ENCODE data around the gene DDX23.
"Not testable (repeated sequence)": the region's sequence is repeated elsewhere in the genome, so short reads cannot be mapped to it uniquely, and the experiment has no call there.

DDX23 gene

DNA sequence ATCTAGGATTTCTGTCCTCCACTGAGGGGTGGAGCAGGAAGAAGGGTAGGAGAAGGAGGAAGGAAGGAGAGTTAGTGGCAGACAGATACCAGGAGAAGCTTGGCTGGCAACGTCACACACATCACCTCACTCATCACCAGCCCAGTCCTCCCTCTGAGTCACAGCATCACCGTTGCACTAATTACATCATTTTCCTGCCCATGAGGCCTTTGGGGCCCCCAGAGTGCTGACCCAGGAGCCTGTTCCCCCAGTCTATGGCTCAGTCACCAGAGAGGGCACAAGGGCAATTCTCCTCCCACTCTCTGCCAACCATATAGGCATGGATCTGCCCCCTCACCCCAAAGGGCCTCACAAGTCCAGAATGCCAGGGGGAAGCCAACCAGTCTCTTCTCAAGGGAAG, 9.1 kb upstream of the DDX23 start:
- DNase-seq = no peak

- DNase-seq = not testable (repeated sequence)
Observed at GRCh38 chr12:48860236-48860635, 8.3 kb upstream of the DDX23 start.

DNA sequence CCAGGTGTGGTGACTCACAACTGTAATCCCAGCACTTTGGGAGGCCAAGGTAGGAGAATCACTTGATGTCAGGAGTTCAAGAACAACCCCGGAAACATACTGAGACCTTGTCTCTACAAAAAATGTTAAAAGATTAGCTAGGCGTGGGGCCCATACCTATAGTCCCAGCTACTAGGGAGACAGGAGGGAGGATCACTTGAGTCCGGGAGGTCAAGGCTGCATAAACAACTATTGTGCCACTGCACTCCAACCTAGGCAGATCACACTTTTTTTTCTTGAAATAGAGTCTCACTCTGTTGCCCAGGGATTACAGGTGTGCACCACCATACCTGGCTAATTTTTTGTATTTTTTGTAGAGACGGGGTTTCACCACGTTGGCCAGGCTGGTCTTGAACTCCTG, 7.6 kb upstream of the DDX23 start:
- DNase-seq = no peak

DNA sequence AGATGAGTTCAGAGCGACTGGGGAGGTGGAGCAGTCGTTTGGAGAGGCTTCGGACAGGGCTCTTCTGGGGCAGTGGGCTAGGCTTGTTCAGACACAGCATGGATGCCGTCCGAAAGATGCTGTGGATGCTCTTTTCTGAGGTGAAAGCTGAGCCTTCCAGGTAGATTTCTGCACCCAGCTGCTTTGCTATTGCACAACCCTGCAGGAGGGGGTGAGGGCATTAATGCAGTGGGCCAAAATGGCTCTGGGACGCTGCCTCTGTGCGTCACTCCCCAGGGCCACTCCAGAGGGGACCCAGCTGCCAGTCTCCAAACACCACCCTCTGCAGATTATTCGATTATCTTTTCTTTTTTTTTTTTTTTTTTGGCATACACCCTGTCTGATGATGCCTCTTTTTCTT, 6.1 kb upstream of the DDX23 start:
- DNase-seq = no peak

GRCh38 chr12:48857278-48857994, 5.5 kb upstream of the DDX23 start:
- DNase-seq = no peak

DNA sequence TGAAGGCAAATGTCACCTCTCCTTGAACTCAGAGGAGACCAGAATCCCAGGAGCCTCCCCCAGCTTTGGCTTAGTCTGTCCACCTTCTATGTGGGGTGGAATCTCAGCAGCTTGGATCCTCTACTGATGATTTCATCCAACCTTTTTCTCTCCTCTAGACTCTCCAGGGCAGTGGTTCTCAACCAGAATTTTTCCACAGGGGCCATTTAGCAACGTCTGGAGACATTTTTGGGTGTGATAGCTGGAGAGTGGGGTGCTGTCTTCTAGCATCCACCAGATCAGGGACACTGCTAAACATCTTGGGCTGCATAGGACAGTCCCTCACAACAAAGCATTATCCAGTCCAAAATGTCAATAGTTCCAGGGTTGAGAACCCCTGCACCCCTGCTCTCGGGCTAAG, 4.4 kb upstream of the DDX23 start:
- no peak for DNase-seq

GRCh38 chr12:48854932-48855331, 3.0 kb upstream of the DDX23 start:
- not testable (repeated sequence) for DNase-seq

DNA sequence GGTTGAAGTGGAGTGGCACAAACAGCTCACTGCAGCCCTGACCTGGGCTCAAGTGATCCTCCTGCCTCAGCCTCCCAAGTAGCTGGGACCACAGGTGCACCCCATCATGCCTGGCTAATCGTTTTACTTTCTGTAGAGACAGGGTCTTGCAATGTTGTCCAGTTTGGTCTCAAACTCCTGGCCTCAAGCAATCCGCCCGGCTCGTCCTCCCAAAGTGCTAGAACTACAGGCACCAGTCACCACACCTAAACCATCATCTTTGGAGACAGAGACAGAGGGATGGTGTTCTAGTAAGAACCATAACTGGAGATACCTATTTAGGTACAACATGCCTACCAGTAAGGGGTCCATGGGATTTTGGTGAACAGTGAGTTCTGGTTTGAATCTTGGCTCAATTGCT, 2.5 kb upstream of the DDX23 start:
- no peak for DNase-seq

- peak; percentile 83 for DNase-seq
Observed at GRCh38 chr12:48852734-48853688, 1.0 kb upstream of the DDX23 start.

DNA sequence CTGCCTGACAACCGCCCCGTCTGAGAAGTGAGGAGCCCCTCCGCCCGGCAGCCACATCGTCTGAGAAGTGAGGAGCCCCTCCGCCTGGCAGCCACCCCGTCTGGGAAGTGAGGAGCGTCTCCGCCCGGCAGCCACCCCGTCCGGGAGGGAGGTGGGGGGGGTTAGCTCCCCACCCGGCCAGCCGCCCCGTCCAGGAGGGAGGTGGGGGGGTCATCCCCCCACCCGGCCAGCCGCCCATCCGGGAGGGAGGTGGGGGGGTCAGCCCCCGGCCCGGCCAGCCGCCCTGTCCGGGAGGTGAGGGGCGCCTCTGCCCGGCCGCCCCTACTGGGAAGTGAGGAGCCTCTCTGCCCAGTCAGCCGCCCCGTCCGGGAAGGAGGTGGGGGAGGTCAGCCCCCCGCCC, 9.9 kb downstream of the DDX23 start:
- not testable (repeated sequence) for DNase-seq

- DNase-seq = no peak
Observed at GRCh38 chr12:48838048-48838447, 13.9 kb downstream of the DDX23 start.

GRCh38 chr12:48832321-48833060, 19.5 kb downstream of the DDX23 start:
- DNase-seq = no peak

DNA sequence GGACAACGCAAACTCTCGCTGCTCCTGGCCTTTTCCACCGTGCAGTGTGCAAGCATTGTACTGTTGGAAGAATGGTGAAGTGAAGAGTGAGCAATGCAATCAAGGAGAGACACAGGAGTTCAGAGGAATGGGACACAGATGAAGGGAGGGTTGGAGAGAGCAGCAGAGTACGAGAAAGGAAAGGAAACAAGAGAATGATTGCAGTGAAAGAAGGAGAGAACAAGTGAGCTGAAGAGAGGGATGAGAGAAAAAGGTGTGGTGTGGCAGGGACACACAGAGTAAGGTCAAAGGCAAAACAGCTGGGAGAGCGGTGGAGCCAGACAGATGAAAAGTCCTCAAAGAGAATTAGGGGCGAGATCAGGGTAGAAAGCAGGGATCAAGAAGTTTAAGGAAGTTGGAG, 20.7 kb downstream of the DDX23 start:
- no peak for DNase-seq

- DNase-seq = no peak
Observed at GRCh38 chr12:48828841-48829575, 23.0 kb downstream of the DDX23 start.

GRCh38 chr12:48828293-48828692, 23.7 kb downstream of the DDX23 start:
- no peak for DNase-seq

- DNase-seq = no peak
Observed at GRCh38 chr12:48827513-48828096, 24.4 kb downstream of the DDX23 start.

DNA sequence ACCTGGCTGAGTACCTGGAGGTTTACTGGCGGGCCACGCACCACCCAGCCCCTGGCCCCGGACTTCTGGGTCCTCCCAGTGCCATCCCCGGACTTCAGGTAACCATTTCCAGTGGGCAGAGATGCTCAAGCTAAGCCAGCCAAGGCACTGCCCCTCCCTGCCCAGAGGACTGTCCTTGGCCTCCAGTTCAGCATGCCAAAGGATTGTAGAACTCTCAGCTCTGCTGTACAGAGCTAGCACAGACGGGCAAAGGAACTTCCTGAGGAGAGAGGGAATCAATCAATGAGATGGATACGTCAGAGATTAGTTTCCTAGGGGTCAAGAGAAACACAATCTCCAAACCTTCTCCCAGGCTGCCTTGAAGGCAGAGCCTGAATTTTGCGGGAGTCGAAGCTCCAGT, 24.9 kb downstream of the DDX23 start:
- no peak for DNase-seq

DNA sequence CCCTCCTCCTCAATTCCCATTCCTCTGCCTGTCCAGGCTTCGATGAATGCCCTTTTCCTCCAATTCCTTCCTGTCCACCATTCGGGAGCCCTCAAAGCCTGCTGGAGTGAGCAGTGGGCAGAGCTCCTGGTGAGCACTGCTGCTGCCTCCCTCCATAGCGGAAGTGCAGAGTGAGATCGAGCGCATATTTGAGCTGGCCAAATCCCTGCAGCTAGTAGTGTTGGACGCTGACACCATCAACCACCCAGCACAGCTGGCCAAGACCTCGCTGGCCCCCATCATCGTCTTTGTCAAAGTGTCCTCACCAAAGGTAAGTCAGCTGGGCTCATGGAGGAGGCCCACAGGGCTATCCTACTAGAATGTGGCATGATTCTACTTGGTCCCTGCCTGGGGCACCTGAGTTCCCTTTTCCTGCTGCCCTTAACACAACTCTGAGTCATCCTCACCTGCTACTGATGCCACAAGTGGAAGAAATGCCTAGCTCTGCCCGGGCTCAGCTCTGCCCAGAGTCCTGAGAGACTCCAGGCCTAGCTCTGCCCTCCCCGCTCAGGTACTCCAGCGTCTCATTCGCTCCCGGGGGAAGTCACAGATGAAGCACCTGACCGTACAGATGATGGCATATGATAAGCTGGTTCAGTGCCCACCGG, 25.6 kb downstream of the DDX23 start:
- no peak for DNase-seq

GRCh38 chr12:48824905-48825304, 27.1 kb downstream of the DDX23 start:
- DNase-seq = no peak

DNA sequence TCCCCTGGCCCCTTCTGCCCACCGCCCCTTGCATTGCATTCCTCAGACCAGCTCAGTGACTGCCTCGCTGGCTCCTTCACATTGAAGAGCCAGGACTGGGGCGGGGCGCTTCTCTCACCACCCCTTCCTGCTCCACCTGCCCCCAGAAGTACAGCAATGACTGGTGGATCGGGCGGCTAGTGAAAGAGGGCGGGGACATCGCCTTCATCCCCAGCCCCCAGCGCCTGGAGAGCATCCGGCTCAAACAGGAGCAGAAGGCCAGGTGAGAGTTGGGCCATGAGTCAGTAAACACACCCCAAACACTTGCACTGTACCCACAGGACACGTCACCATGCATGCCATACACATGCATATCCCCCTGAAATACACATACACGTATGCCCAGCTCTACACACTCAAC, 27.9 kb downstream of the DDX23 start:
- DNase-seq = no peak

DNA sequence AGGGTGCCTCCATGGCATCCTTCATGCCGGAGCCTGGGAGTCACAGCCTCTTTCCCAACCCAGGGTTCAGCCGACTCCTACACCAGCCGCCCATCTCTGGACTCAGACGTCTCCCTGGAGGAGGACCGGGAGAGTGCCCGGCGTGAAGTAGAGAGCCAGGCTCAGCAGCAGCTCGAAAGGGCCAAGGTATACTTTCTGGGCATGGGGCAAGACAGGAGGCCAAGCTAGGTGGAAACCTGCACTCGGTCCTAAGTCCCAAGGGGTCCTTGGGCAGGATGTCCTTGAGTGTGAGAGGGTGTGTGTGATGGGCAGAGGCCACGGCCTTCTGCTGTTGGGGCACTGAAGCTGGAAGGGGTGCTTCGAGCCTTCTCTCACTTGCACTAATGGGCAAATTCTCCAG, 28.7 kb downstream of the DDX23 start:
- DNase-seq = no peak

DNA sequence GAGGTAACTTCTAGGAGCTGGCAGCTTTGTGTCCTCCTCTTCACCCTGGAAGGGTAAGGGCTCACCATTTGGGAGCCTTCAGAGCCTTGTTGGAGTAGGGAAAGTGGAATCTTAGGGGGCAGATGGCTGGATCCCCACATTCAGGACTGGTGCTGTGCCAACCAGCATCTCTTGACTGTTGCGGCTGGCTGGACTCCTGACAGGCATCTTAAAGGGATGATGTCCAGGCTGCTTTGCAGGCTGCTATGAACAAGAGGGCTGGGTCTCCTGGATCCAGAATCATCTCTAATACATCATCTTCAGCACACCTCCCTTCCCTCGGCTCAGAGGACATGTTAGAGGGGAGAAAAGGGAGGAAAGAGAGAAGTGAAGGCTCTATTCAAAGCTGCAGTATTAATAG, 29.3 kb downstream of the DDX23 start:
- no peak for DNase-seq

Data from central memory CD4-positive, alpha-beta T cell (primary cell).